Stimulated activated CD4-positive, alpha-beta T cell treated with anti-CD3 and anti-CD28 coated beads, Interleukin-4, amount 100 ng/mL, for 4 hours (primary cell): Measurements from ENCODE around the gene BLOC1S3.

Source experiments
- DNase-seq, 2 experiments: peaks; one replicate each; pipeline ENCODE4 v3.0.0-alpha.2; 2020

Gene BLOC1S3, protein sequence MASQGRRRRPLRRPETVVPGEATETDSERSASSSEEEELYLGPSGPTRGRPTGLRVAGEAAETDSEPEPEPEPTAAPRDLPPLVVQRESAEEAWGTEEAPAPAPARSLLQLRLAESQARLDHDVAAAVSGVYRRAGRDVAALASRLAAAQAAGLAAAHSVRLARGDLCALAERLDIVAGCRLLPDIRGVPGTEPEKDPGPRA

GRCh38 chr19:45178262-45179071 lies at the start of gene BLOC1S3:
Gene BLOC1S3, plus strand, starts transcription at chr19:45178784. Its CDS starts 513 bp downstream, at chr19:45179297.
- DNase-seq, result peak; percentile 99 to 100

DNA sequence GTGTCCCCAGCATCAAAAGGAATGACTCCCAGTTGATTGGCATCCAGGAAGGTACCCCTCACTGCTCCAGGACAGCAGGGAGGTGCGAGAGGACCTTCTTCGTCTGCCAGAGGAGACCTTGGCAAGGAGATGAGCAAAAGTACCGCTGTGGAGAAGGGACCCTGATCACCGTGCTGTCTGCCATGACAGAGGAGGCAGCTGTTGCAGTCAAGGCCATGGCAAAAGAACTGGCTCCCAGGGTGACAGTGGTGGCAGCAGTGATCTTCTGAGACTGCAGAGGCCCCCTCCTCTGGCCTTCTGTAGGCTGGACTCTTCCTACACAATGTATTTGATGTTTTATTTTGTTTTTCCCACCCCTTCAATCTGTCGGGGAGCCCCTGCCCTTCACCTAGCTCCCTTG lies 49.8 kb upstream of the BLOC1S3 start:
- no peak for DNase-seq

- no peak for DNase-seq
Measured at GRCh38 chr19:45130236-45130635, 48.3 kb upstream of the BLOC1S3 start.

- peak in 1 of 2 experiments; percentile 49 for DNase-seq
Measured at GRCh38 chr19:45130888-45131615, 47.5 kb upstream of the BLOC1S3 start.

- no peak for DNase-seq
Measured at GRCh38 chr19:45133661-45134060, 44.9 kb upstream of the BLOC1S3 start.

DNA sequence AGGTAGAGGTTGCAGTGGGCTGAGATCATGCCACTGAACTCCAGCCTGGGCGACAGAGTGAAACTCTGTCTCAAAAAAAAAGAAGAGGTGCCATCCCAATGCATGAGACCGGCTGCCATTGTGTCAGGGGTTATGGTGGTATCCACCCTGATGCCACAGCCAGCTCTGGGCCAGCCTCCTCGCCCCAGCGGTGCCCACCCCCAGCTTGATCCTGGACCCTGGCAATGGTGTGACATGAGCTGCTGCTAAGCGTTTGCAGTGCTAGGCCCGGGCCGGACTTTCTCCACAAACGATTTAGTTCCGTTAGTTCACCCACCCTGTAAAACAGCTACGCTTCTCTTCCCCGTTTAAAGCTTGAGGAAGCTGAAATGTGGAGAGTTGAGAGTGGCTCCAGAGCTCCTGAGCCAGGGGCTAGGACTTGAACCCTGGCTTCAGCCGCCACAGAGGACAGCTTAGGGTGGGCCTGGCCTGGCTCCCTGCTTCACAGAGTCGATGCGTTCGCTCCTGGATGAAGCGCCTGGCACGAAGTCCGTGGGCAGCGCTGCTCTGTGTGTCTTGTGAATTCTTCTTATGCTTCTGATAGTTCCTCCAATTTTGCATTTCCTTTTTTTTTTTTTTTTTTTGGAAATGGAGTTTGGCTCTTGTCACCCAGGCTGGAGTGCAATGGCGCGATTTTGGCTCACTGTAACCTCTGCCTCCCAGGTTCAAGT lies 43.3 kb upstream of the BLOC1S3 start:
- no peak for DNase-seq

DNA sequence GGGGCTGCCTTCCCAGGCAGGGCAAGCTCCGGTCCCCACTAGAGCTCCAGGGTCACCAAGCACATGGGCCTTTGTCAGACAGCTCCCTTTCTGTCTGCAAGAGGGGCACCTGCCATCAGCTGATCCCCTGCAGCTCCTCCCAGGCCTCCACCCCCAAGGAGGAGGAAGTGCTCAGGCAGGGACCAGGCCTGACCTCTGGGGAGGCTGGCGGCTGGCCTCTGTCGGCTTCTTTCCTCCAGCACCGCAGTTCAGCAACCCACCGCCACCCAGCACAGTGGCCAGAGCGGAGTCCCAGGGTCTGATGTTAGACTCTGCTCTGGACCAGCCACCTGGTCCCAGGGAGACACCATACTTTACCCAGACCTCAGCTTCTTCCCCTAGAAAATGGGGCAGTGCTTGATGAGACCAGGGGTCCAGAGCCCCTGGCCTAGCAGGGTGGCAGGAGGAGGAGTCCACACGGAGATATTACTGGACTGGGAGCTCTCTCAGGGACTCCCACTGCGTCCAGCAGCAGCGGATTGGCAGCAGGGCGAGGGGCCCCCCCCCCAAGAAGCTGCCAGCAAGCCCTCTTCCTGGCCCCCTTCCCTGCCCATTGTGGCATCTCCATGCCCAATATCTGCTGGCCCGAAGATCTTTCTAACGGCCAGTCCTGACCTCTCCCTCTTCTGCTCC lies 41.9 kb upstream of the BLOC1S3 start:
- DNase-seq, result no peak

DNA sequence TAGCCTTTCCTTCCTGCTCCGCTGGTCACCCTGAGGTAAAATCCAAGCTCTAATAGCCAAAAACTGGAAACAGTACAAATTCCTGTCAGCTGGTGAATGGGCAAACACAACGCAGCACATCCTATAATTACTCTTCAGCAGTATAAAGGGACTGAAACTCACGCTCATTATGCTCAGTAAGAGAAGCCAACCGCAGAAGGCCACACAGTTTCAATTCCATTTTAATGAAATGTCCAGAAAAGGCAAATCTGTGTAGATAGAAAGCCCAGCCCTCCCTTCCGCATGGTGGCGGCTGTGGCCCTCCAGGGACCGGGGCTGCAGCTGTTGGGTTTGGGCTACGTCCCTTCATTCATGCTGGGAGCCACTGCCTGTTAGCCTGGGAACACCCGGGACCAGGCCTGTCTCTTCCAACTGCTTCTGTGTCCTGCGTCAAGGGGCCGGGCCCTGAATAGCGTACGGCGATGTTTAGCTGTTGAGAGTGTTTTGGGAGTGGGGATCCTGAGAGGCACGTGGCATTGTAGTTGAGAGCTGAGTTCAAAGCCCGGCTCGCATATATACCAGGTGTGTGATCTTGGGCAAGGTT lies 41.3 kb upstream of the BLOC1S3 start:
- DNase-seq, result no peak

DNA sequence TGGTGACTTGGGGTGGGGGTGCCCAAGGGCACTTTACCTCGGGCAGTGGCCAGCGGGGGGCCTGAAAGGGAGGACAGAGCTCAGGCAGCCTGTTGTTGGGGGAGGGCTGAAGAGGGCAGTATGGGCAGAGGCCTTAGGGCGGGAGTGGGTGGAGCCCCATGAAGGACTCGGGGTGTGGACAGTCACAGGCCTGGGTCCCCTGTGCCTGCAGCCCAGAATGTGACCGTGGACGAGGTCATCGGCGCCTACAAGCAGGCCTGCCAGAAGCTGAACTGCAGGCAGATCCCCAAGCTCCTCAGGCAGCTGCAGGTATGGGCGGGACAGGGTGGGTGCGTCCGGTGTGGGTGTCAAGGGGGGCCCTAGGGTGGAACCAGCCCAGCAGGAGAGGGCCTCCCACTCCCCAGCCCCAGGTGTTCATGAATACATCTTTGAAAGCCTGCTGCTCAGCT lies 40.3 kb upstream of the BLOC1S3 start:
- DNase-seq, result no peak

DNA sequence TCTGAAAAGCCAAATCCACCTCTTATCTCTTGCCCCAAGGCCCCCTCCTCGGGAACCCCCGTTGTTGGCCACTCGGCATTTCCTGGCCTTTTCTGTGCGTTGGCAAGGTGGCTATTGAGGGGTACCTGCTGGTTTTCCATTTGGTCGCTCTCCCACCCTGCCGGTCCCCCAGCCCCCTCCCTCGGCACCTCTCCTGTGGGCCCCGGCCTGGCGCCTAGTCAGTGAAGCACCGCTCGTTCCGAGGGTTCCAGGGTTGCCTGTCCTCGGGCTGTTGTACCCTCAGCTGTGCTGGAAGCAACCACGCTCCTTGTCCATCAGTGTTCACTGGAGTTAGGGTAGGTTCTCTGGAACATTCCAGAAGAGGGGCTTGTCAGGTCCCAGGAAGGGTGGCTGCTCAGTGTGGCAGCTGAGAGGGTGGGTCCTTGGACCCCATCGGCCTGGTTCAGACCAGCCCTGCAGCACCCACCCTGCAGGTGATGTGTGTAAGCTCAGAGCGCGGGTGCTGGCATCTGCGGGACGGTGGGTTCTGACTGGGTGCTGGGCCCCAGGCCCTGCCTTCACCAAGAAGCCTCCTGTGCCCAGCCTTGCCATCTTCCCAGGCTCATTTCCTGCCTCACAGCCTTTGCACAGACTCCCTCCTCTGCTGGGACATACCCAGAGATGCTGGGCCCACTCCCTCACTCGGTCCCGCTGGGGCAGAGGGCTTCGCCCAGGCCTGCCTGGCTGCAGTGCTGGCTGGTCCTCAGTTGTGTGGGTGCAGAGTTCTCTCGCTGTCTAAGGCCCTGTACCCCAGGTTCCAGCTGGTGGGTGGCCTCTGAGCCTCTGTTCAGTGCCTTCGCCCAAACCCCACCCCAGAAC lies 39.1 kb upstream of the BLOC1S3 start:
- DNase-seq, result no peak

DNA sequence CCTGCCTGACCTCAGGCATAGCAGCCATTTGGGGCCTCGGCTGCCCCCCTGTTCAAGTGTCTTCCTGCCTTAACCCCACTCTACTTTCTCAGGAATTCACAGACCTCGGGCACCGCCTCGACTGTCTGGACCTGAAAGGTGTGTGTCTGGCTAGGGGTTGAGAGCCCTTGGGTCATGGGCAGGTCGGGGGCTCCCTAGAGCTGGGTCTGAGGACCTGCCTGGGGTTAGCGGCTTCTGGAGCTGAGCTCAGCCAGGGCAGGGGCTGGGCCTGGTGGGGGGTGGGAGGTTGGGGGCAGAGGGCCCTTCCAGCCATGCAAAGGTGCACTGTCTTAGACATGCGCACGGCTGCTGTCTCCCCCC lies 38.5 kb upstream of the BLOC1S3 start:
- no peak for DNase-seq

DNA sequence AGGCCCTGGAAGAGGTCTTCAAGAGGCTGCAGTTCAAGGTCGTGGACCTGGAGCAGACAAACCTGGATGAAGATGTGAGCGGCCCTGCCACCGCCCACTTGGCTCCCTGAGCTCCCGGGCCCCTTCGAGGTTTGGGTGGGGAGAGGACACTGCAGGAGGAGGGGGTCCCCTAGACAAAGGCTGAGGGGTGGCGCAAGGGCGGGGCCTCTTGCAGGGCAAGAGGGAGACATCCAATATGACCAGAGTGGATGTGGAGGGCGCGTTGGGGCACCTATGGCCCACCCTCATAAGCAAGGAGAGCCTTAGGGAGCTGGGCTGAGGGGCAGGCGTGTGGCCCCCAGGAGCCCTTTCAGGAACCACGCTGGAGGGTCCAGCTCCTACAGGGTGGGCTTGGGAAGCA lies 38.1 kb upstream of the BLOC1S3 start:
- no peak for DNase-seq

- no peak for DNase-seq
Measured at GRCh38 chr19:45141203-45141900, 37.2 kb upstream of the BLOC1S3 start.

GRCh38 chr19:45142016-45142725 lies 36.4 kb upstream of the BLOC1S3 start:
- DNase-seq, result no peak

- DNase-seq, result no peak
Measured at GRCh38 chr19:45142726-45143110, 35.9 kb upstream of the BLOC1S3 start.

DNA sequence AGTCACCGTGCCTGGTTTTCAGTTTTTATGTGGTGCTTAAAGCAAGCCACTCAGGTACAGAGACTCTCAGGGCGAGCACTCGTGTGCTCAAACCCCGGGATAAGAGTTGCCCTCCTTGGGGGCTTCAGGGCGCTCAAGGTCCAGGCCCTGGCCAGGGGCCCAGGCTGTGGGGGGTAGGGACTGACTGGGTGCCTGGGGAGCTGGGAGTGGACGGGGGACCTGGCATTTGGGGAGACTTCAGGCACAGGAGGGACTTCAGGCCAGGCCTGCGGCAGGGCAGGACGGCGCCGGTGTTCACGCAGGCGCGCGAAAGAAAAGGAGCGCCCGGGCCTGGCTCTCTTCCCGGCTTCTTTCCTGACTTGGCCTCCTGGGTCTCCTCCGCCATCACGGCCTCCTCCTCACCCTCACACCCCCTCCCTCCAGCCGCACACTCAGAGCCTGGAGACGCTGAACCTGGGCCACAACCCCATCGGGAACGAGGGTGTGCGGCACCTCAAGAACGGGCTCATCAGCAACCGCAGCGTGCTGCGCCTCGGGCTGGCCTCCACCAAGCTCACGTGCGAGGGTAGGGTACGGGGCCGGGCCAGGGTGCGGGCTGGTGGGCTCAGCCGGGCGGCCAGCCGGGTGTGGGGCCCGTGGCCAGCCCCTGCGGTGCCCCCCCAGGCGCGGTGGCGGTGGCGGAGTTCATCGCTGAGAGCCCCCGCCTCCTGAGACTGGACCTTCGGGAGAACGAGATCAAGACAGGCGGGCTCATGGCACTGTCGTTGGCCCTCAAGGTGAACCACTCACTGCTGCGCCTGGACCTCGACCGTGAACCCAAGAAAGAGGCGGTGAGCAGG lies 33.9 kb upstream of the BLOC1S3 start:
- no peak for DNase-seq

DNA sequence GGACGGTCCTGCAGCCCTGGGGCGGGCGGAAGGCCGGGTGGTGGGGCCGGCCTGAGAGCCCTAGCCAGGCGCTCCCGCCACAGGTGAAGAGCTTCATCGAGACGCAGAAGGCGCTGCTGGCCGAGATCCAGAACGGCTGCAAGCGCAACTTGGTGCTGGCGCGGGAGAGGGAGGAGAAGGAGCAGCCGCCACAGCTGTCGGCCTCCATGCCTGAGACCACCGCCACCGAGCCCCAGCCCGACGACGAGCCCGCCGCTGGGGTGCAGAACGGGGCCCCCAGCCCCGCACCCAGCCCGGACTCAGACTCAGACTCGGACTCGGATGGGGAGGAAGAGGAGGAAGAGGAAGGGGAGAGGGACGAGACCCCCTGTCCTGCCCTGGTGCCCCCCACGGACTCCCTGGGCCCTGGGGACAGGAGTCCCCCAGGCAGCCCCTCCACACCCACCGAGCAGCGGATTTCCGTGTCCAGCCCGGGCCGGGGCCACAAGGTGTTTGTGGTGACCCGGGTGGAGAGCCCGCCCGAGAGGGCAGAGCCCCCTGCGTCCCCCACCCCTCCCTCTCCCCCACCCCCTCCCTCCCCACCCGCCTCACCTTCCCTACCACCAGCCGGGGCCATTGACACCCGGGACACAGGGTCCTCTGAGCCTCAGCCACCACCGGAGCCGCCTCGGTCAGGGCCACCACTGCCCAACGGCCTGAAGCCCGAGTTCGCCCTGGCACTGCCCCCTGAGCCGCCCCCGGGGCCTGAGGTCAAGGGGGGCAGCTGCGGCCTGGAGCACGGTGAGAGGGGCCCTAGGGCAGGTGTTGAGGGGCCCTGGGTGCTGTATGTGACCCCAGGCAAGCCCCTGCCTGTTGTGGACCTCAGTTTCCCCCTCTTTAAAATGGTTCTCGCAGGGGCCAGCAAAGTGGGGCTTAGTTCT lies 33.1 kb upstream of the BLOC1S3 start:
- no peak for DNase-seq

- DNase-seq, result no peak
Measured at GRCh38 chr19:45146251-45146650, 32.3 kb upstream of the BLOC1S3 start.
